Choroid plexus epithelial cell (primary cell): ENCODE results near the gene DPY30.

Experiments used
- DNase-seq: peaks from one replicate; pipeline ENCODE4 v3.0.0-alpha.2; 2010; ENCODE audit warnings: low read depth
- H3K4me3 ChIP-seq: 2 replicates; pipeline ENCODE4 v1.5.1; 2011; ENCODE audit warnings: low read depth, mild to moderate bottlenecking, control low read depth, low read length, moderate library complexity
- TF ChIP-seq, protein P1 (sequence below): conservative IDR thresholded peaks from 2 replicates; pipeline ENCODE4 v1.5.1; 2011; ENCODE audit warnings: low read depth, mild to moderate bottlenecking, control low read depth, inconsistent platforms, low read length, moderate library complexity

DPY30 gene

DNA sequence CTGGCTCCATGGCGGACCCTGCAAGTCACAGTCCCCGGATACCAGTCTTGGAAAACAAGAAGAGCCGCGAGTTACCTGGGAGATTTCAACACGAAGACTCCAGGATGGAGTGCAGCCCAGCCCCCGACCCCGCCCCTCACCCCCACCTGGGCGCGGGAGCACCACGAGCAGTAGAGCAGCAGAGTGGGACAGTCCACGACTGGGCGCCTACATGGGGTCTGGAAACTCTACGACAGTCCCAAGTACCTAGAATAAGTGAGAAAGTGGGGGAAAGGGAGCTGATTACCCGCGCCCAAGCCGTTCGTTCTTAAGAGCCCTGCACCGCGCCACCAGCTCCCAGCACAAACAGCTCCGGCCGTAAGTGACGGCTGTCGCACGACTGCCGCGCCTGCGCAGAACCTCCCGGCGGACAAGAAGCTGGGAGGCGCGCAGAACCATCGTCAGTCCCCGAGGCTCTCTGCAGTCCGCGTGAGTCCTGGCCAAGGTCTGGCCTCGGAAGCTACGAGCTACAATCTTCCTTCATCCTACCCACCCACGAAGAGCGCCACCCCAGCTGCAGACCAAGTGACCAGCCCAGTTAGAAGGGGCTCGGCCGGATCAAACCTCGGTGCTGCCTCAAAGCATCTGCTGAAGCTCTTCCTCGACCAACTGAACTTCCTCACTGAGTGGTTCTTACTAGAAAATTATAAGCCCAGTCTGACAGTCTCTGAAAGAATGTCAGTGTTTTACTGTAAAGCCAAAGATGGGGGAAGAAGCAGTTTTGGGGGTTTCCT, at the start of gene DPY30:
DPY30 (minus strand) TSS at position 359 of the 773 bp plus-strand sequence; CDS start at position 10, 349 bp downstream.
- TF ChIP-seq, protein P1, sequence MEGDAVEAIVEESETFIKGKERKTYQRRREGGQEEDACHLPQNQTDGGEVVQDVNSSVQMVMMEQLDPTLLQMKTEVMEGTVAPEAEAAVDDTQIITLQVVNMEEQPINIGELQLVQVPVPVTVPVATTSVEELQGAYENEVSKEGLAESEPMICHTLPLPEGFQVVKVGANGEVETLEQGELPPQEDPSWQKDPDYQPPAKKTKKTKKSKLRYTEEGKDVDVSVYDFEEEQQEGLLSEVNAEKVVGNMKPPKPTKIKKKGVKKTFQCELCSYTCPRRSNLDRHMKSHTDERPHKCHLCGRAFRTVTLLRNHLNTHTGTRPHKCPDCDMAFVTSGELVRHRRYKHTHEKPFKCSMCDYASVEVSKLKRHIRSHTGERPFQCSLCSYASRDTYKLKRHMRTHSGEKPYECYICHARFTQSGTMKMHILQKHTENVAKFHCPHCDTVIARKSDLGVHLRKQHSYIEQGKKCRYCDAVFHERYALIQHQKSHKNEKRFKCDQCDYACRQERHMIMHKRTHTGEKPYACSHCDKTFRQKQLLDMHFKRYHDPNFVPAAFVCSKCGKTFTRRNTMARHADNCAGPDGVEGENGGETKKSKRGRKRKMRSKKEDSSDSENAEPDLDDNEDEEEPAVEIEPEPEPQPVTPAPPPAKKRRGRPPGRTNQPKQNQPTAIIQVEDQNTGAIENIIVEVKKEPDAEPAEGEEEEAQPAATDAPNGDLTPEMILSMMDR, result no peak
- peak within 1 kb of the TSS; percentile 88 for H3K4me3 ChIP-seq
- peak; percentile 97 for DNase-seq

DNA sequence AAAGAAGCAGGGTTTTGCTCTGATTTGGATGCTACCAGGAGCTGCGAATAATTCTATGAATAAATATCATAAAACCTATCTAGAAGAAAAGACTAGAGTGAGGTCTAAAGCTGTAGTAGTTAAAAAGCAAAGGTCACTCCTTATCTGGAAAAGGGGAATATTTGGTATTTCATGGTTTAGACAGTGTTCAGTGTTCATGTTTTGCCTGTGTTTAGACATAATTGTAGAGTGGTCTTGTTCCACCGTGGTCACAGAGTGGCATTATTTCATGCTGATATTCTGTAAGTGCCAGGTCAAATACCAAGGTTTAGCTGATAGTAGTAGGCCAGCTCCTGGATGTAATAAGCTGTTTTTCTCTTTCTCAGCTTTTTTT, 34.5 kb upstream of the DPY30 start:
- no peak overlapping the region for H3K4me3 ChIP-seq
- no peak for DNase-seq
- TF ChIP-seq, protein P1, result no peak

DNA sequence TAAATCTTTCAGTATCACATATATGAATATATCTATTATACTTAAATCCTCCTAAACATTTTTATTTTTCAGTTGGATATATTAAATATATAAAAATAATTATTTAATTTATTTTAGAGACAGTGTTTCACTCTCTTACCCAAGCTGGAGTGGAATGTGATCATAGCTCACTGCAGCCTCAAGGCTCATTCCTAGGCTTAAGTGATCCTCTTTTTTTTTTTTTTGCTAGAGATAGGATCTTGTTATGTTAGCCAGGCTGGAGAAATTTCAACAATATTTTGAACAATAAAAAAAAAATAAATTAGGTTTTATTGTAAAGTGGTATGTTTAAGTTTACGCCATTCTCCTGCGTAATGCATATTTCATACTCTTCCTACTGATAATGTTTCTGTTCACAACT, 27.9 kb upstream of the DPY30 start:
- H3K4me3 ChIP-seq, result no peak overlapping the region
- TF ChIP-seq, protein P1, result no peak
- no peak for DNase-seq

DNA sequence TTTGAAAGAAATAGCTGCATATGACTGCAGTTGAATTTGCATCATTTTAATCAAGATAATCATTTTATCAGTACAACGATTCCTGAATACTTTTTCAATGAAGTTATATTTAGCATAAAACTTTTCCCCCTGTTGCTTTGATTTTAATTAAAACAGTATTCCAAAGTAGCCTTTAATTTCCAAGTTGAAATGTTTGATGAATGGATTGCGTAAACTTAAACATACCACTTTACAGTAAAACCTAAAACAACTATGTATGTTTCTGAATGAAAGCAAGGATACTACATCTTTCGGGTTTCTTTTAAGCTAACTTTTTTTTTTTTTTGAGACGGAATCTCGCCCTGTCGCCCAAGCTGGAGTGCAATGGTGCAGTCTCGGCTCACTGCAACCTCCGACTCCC, 25.1 kb upstream of the DPY30 start:
- TF ChIP-seq, protein P1, result no peak
- no peak for DNase-seq
- peak overlapping the region; percentile 88 for H3K4me3 ChIP-seq

DNA sequence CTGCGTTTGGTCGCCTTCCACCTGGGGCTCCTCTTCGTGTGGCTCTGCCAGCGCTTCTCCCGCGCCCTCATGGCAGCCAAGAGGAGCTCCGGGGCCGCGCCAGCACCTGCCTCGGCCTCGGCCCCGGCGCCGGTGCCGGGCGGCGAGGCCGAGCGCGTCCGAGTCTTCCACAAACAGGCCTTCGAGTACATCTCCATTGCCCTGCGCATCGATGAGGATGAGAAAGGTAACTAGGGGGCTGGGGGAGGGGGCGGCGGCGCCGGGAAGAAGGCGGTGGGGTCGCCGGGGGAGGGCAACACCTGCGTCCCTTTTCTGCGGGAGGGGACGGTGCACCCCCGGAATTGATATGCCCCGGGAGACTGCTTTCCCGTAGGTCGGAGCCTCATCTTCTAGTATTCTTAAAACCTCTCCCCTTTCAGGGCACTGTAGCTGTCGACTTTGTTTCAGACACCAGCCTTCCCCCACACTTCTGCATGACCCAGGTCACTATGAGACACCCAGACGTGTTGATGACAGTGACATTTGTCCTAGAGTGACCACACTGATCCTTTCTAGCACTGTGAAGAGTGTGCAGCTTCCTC, 24.5 kb upstream of the DPY30 start:
- peak overlapping the region; percentile 88 for H3K4me3 ChIP-seq
- TF ChIP-seq, protein P1, result no peak
- DNase-seq, result peak; percentile 4

DNA sequence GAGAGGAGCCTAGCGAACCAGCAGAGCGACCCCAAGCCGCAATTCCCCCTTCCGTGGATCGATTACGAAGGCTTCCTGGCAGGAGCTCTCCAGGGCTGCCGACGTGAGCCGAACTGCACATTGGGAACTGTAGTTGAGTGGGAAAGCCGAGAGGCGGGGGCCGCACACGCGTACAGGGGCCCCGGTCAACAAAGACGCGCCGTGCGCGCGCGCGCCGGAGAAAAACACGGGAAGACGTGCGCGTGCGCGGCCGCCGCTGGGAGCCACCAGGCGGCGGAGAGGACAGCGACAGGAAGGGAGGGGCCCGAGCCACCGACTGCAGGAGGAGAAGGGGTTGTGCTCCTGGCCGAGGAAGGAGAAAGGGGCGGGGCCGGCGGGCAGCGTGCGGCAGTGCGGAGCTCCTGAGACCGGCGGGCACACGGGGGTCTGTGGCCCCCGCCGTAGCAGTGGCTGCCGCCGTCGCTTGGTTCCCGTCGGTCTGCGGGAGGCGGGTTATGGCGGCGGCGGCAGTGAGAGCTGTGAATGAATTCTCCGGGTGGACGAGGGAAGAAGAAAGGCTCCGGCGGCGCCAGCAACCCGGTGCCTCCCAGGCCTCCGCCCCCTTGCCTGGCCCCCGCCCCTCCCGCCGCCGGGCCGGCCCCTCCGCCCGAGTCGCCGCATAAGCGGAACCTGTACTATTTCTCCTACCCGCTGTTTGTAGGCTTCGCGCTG, 23.9 kb upstream of the DPY30 start, which contains the start of gene SPAST:
SPAST (plus strand) TSS at position 247 of the 711 bp plus-strand sequence; CDS start at position 523, 276 bp downstream.
- peak; percentile 97 for DNase-seq
- peak within 1 kb of the TSS; percentile 88 for H3K4me3 ChIP-seq
- TF ChIP-seq, protein P1, result peak; percentile 49
